HG03571 (cell line): ENCODE data around the gene SLC25A13.
A peak's percentile ranks its signal among the peaks of the same experiment; 100 is the strongest.

Source experiments
- ATAC-seq: cut with Tn5 transposase; IDR thresholded peaks from one replicate; pipeline ENCODE4 v1.9.1; 2021; ENCODE audit not compliant: unreplicated experiment

Gene SLC25A13

GRCh38 chr7:96104984-96105383, 216.9 kb downstream of the SLC25A13 start:
- ATAC-seq, result no peak

GRCh38 chr7:96102096-96102811, 219.6 kb downstream of the SLC25A13 start:
- ATAC-seq, result no peak

- no peak for ATAC-seq
Observed at GRCh38 chr7:96100737-96101136, 221.2 kb downstream of the SLC25A13 start.

DNA sequence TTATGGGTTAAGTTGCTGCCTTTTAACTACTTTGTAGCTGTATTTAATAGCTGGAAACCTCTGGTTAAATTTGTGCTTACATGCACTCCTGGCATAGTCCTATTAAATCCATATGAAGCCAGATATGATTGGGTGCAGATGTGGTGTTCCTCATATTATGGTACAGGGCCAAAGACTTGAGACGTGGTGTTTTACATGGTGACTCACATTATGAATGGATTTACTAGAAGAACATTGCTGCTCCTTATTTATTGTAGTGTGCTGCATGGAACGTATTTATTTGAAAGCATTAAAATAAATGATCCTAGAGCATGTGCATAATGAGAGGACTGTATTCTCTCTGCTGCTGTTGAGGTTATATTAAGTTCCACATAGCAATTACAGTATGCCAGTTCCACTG, 224.1 kb downstream of the SLC25A13 start:
- ATAC-seq, result no peak

GRCh38 chr7:96093435-96093834, 228.5 kb downstream of the SLC25A13 start:
- ATAC-seq, result no peak

- no peak for ATAC-seq
Observed at GRCh38 chr7:96090756-96091155, 231.1 kb downstream of the SLC25A13 start.

- ATAC-seq, result no peak
Observed at GRCh38 chr7:96089511-96089910, 232.4 kb downstream of the SLC25A13 start.

DNA sequence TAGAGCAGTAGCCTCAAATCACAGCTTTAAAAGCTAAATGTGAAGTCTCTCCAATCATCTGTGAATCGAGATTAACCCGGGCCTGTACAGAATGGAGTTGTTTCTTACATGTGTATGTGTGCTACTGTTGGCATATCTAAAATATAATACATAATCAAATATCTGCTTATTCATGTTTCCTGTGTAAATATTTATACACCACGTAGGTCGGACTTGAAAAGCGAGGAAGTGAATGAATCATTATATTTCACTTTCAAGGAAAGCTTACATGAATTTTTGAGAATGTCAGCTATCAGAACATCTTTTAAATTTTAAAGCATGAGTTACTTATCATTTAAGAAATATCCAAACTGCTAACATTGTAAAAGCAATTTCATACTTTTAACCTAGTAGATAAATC, 233.3 kb downstream of the SLC25A13 start:
- no peak for ATAC-seq

DNA sequence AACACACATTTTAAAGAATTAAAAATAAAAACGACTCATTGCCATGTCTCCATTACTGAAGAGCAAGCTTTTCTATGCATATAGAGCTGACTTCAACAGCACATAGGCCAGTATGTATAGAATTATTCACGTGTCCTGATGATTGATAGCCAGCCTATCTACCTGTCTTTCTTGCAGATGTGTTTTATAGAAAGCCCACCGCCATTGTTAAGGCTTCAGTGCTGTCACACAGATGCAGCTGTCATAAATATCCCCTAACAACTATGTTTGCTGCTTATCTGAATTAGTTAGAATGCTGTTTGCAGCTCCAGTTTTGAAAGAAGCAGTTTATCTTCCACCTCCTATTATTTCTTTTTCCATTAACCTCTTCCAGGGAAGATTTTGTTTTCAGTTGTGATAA, 235.9 kb downstream of the SLC25A13 start:
- no peak for ATAC-seq

DNA sequence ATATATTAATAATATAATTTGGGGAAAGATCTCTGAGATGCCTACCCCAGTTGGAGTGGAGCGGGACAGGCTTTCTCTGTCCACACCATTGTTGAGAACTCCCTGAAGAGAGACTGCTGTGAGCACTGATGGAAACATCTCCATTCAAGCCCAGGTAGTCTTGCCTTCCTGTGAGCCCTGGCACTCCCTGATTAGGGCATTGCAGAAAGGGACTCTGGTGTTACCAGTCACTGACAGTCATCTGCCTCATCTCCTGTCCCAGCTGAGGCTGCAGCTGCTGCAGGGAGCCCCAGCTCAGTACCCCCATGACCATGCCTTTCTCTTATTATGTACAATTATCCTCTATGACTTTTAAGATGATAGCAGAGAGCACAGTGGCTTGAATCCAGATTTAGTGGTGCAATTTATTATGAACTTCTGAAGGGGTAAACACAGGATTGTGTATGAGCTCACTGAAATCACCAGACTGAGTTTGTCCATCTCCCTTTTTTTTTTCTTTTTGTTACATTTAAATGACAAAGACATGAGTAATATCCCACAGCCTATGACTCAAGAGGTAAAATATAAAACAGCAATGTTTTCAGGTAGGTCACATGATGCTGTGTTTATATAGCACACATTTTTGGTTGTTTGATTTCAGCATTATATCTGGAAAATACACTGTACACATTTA, 236.9 kb downstream of the SLC25A13 start:
- ATAC-seq, result no peak

DNA sequence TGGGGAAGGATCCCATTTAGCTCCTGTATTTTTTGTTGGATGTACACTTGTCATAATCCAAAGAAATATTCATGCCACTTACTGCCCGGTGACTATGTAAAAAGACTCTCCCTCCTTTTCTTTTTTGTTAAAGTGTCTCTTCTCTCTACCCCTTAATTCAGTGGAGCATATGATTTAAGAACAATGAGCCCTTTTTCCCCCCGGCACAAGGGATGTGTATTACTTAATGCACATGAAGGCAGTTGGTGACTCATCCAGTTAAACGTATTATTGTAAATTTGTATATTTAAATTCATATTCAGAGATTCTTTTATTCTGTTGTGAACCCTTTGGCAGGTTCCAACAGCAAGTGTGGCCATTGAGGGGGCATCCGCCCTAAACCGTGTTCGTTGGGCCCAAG, 241.9 kb downstream of the SLC25A13 start:
- ATAC-seq, result no peak

DNA sequence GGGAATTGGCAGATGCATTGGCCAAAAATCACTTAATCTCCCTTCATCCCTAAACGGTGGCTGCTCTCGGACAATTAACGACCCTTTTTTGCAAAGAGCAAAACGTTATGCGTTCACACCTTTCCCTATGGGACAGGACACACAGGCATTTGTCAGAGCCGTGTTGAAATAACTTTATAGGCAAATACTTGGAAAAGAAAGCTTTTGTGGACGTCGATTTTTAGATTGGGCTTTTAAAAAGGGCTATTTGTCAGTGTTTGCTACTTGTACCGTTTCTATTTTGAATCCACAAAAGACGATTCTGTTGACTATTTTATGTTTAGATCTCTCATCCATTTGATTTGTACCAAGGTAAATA, 245.6 kb downstream of the SLC25A13 start:
- no peak for ATAC-seq

DNA sequence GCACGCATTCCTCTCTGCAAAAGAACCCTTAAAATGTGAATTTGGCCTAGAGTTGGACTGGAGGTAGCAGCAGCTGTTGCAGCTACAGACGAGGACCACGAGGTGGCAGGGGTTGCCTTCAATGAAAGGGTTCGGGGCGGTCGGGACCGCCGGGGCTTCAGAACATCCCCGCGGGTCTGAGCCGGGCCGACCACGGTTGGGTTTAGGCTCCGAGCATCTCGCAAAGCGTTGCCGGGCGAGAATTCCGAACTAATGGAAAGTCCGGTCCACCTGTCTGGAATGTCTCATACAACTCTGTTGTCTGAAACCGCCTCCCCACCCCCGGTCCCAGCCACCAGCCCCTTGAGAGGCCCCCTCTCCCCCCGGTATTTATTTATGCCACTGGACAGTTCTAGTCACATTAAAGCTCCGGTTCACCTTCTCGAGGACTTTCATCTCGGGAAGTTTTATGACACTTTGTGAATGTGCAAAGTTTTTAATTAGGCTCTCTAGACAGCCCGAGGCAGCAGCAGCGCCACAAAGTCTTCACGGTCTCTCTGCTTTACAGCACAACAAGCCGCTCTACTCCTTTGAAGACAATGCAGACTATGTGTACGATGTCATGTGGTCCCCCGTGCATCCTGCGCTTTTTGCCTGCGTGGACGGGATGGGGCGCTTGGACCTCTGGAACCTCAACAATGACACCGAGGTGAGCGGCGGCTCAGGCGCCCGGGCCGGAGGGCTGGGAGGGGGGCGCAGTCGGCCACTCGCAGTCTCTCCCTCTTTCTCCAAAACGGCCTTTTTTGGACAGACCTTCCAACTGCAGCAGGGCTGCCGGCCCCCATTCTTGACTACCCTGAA, 246.2 kb downstream of the SLC25A13 start:
- peak; percentile 74 for ATAC-seq

GRCh38 chr7:96074871-96075270, 247.0 kb downstream of the SLC25A13 start:
- ATAC-seq, result no peak
